SK-N-SH treated with all-trans-retinoic acid at 6 μM for 48 hours (cell line): ENCODE measurements around the gene CENPH.

Experiments used
- ARNTL ChIP-seq: fragments of 450-650 bp; formaldehyde crosslinking; IDR thresholded peaks from 2 replicates; pipeline ENCODE4 v1.5.0; 2020; ENCODE audit warnings: low read depth, mild to moderate bottlenecking, moderate library complexity, borderline replicate concordance
- BACH2 ChIP-seq: fragments of 250-450 bp; sonication (Bioruptor Pico); IDR thresholded peaks from 2 replicates; pipeline ENCODE4 v1.9.0; 2021; ENCODE audit warnings: mild to moderate bottlenecking, borderline replicate concordance
- CREB5 ChIP-seq: fragments of 250-450 bp; sonication (Bioruptor Pico); IDR thresholded peaks from 2 replicates; pipeline ENCODE4 v1.5.1; 2020; ENCODE audit warnings: low read depth, mild to moderate bottlenecking, moderate library complexity
- CSDC2 ChIP-seq: fragments of 250-450 bp; sonication (Bioruptor Pico); IDR thresholded peaks from 2 replicates; pipeline ENCODE4 v1.5.0; 2020; ENCODE audit warnings: mild to moderate bottlenecking, moderate library complexity
- OSR1 ChIP-seq: fragments of 250-450 bp; sonication (Bioruptor Pico); IDR thresholded peaks from 2 replicates; pipeline ENCODE4 v1.8.0; 2022; ENCODE audit warnings: moderate library complexity, mild to moderate bottlenecking, inconsistent platforms
- PATZ1 ChIP-seq: fragments of 250-450 bp; sonication (Bioruptor Pico); IDR thresholded peaks from 2 replicates; pipeline ENCODE4 v1.8.0; 2020; ENCODE audit warnings: mild to moderate bottlenecking, moderate library complexity, borderline replicate concordance
- RARB ChIP-seq: fragments of 250-450 bp; sonication (Bioruptor Pico); IDR thresholded peaks from 2 replicates; pipeline ENCODE4 v1.8.0; 2021; ENCODE audit warnings: mild to moderate bottlenecking, moderate library complexity
- TCF4 ChIP-seq: fragments of 250-450 bp; sonication (Bioruptor Pico); IDR thresholded peaks from 2 replicates; pipeline ENCODE4 v1.8.0; 2021; ENCODE audit warnings: mild to moderate bottlenecking, moderate library complexity, borderline replicate concordance
- ZFP30 ChIP-seq: fragments of 450-650 bp; formaldehyde crosslinking; IDR thresholded peaks from 2 replicates; pipeline ENCODE4 v1.5.0; 2022; ENCODE audit warnings: mild to moderate bottlenecking, moderate library complexity
- ZNF565 ChIP-seq: fragments of 450-650 bp; formaldehyde crosslinking; conservative IDR thresholded peaks from 2 replicates; pipeline ENCODE4 v1.5.0; 2020; ENCODE audit warnings: low read depth, mild to moderate bottlenecking, moderate library complexity
- ZNF70 ChIP-seq: fragments of 450-650 bp; formaldehyde crosslinking; IDR thresholded peaks from 2 replicates; pipeline ENCODE4 v1.5.0; 2020; ENCODE audit warnings: mild to moderate bottlenecking, moderate library complexity
- ZNF8 ChIP-seq: fragments of 450-650 bp; formaldehyde crosslinking; IDR thresholded peaks from 2 replicates; pipeline ENCODE4 v1.5.0; 2020; ENCODE audit warnings: mild to moderate bottlenecking, moderate library complexity

- TF ChIP-seq TCF4 (no peak), ZNF8 (CRISPR knock-in tag) (no peak), PATZ1 (CRISPR knock-in tag) (no peak), ZFP30 (CRISPR knock-in tag) (no peak), BACH2 (no peak), RARB (no peak), ZNF565 (CRISPR knock-in tag) (no peak), CSDC2 (no peak), CREB5 (CRISPR knock-in tag) (no peak), ZNF70 (no peak), OSR1 (no peak), ARNTL (no peak)
Observed at GRCh38 chr5:69219939-69220338, 30.6 kb downstream of the CENPH start.
